H9 (cell line): Measurements from ENCODE around the gene AIF1. TPM values are rescaled to one million over a fixed set of nuclear protein-coding genes. Genes with fewer than 3 reads are reported as not detected.

Source experiments
- DNase-seq: peaks from one replicate; pipeline ENCODE4 v3.0.0-alpha.2; 2017
- H2AFZ ChIP-seq: one replicate; pipeline ENCODE4 v1.6.1; 2013; ENCODE audit warnings: mild to moderate bottlenecking, low read length, control low read depth, moderate library complexity
- H2AK5ac ChIP-seq: 2 replicates; pipeline ENCODE4 v1.6.1; 2013; ENCODE audit warnings: low read length, control low read depth, mixed read lengths; ENCODE audit not compliant: insufficient read length
- H2BK120ac ChIP-seq: one replicate; pipeline ENCODE4 v1.6.1; 2013; ENCODE audit warnings: low read depth, mild to moderate bottlenecking, low read length, control low read depth, inconsistent platforms; ENCODE audit not compliant: poor library complexity, severe bottlenecking
- H2BK12ac ChIP-seq: 2 replicates; pipeline ENCODE4 v1.6.1; 2013; ENCODE audit warnings: low read length, control low read depth, mixed read lengths, low read depth; ENCODE audit not compliant: insufficient read length
- H2BK15ac ChIP-seq: 2 replicates; pipeline ENCODE4 v1.6.1; 2013; ENCODE audit warnings: low read depth, low read length, control low read depth
- H2BK20ac ChIP-seq: one replicate; pipeline ENCODE4 v1.6.1; 2013; ENCODE audit warnings: low read depth, mild to moderate bottlenecking, low read length, control low read depth, inconsistent platforms; ENCODE audit not compliant: poor library complexity, severe bottlenecking
- H2BK5ac ChIP-seq: 2 replicates; pipeline ENCODE4 v1.6.1; 2013; ENCODE audit warnings: low read length, control low read depth, mixed read lengths; ENCODE audit not compliant: insufficient read length
- H3K14ac ChIP-seq: 2 replicates; pipeline ENCODE4 v1.6.1; 2013; ENCODE audit warnings: low read length, control low read depth; ENCODE audit not compliant: insufficient read depth
- H3K18ac ChIP-seq: 2 replicates; pipeline ENCODE4 v1.6.1; 2013; ENCODE audit warnings: low read depth, mild to moderate bottlenecking, mixed read lengths, low read length, control low read depth; ENCODE audit not compliant: insufficient read length
- H3K23ac ChIP-seq: 2 replicates; pipeline ENCODE4 v1.6.1; 2013; ENCODE audit warnings: low read length, control low read depth, mixed read lengths, low read depth; ENCODE audit not compliant: insufficient read length
- H3K23me2 ChIP-seq: 2 replicates; pipeline ENCODE4 v1.6.1; 2013; ENCODE audit warnings: low read depth, mild to moderate bottlenecking, mixed read lengths, low read length, control low read depth; ENCODE audit not compliant: insufficient read length, poor library complexity, severe bottlenecking
- H3K27ac ChIP-seq: 2 replicates; pipeline ENCODE4 v1.5.1; 2013; ENCODE audit warnings: low read length, control low read depth, mixed read lengths, low read depth; ENCODE audit not compliant: insufficient read length
- H3K27me3 ChIP-seq: 2 replicates; pipeline ENCODE4 v1.6.1; 2013; ENCODE audit warnings: low read length, control low read depth, inconsistent platforms; ENCODE audit not compliant: insufficient read depth
- H3K4ac ChIP-seq: 2 replicates; pipeline ENCODE4 v1.6.1; 2013; ENCODE audit warnings: low read depth, mild to moderate bottlenecking, control low read depth, inconsistent platforms, low read length, moderate library complexity
- H3K4me1 ChIP-seq: 2 replicates; pipeline ENCODE4 v1.6.1; 2013; ENCODE audit warnings: low read length, control low read depth, inconsistent platforms; ENCODE audit not compliant: insufficient read depth
- H3K4me2 ChIP-seq: 2 replicates; pipeline ENCODE4 v1.6.1; 2013; ENCODE audit warnings: low read length, control low read depth, mixed read lengths; ENCODE audit not compliant: insufficient read length, insufficient read depth
- H3K56ac ChIP-seq: 2 replicates; pipeline ENCODE4 v1.6.1; 2013; ENCODE audit warnings: low read depth, mild to moderate bottlenecking, mixed read lengths, low read length, control low read depth; ENCODE audit not compliant: insufficient read length
- H3K79me1 ChIP-seq: 2 replicates; pipeline ENCODE4 v1.6.1; 2013; ENCODE audit warnings: low read depth, mild to moderate bottlenecking, moderate library complexity, low read length, control low read depth, inconsistent platforms; ENCODE audit not compliant: insufficient read depth, poor library complexity, severe bottlenecking
- H3K79me2 ChIP-seq: 2 replicates; pipeline ENCODE4 v1.6.1; 2013; ENCODE audit warnings: low read length, control low read depth, inconsistent platforms; ENCODE audit not compliant: insufficient read depth
- H3K9ac ChIP-seq: 2 replicates; pipeline ENCODE4 v1.6.1; 2013; ENCODE audit warnings: low read length, control low read depth, mixed read lengths; ENCODE audit not compliant: insufficient read length; ENCODE audit errors: extremely low read depth
- H3K9me3 ChIP-seq: one replicate; pipeline ENCODE4 v1.6.1; 2013; ENCODE audit warnings: low read depth, low read length, inconsistent platforms; ENCODE audit not compliant: control insufficient read depth
- H3T11ph ChIP-seq: one replicate; pipeline ENCODE4 v1.6.1; 2013; ENCODE audit warnings: mild to moderate bottlenecking, low read length, control low read depth, inconsistent platforms
- H4K20me1 ChIP-seq: one replicate; pipeline ENCODE4 v1.6.1; 2013; ENCODE audit not compliant: control insufficient read depth, insufficient read length, insufficient read depth
- H4K5ac ChIP-seq: 2 replicates; pipeline ENCODE4 v1.6.1; 2013; ENCODE audit warnings: low read depth, mild to moderate bottlenecking, mixed read lengths, low read length, control low read depth; ENCODE audit not compliant: insufficient read length
- H4K8ac ChIP-seq: replicated peaks from 2 replicates; pipeline ENCODE4 v1.6.1; 2013; ENCODE audit warnings: low read length, control low read depth, mixed read lengths, low read depth; ENCODE audit not compliant: insufficient read length
- H4K91ac ChIP-seq: 2 replicates; pipeline ENCODE4 v1.6.1; 2013; ENCODE audit warnings: low read depth, mild to moderate bottlenecking, moderate library complexity, mixed read lengths, low read length, control low read depth; ENCODE audit not compliant: insufficient read length
- H3K27ac Mint-ChIP-seq, 3 experiments: 2 replicates in 2 of 3; 3 replicates in 1 of 3; pipeline ENCODE4 v1.8.0; 2020 to 2021; ENCODE audit warnings: mixed read lengths in 3 of 3, mild to moderate bottlenecking in 1 of 3, moderate library complexity in 1 of 3
- H3K27me3 Mint-ChIP-seq: 2 replicates; pipeline ENCODE4 v1.8.0; 2021; ENCODE audit warnings: low read depth, mild to moderate bottlenecking, moderate library complexity, mixed read lengths
- H3K36me3 Mint-ChIP-seq, 3 experiments: 2 replicates in 2 of 3; 3 replicates in 1 of 3; pipeline ENCODE4 v1.8.0; 2020 to 2021; ENCODE audit warnings: low read depth in 3 of 3, mixed read lengths in 3 of 3; ENCODE audit not compliant: insufficient read depth in 1 of 3
- H3K4me1 Mint-ChIP-seq, 2 experiments: 2 replicates each; pipeline ENCODE4 v1.8.0; 2020; ENCODE audit warnings: mixed read lengths in 2 of 2
- H3K4me3 Mint-ChIP-seq, 2 experiments: 2 replicates in 1 of 2; 3 replicates in 1 of 2; pipeline ENCODE4 v1.8.0; 2020 to 2021; ENCODE audit warnings: mild to moderate bottlenecking in 2 of 2, mixed read lengths in 2 of 2, moderate library complexity in 1 of 2
- H3K9me3 Mint-ChIP-seq, 2 experiments: 2 replicates in 1 of 2; 3 replicates in 1 of 2; pipeline ENCODE4 v1.8.0; 2020; ENCODE audit warnings: mild to moderate bottlenecking in 2 of 2, mixed read lengths in 2 of 2, moderate library complexity in 1 of 2
- CTCF ChIP-seq: fragments of 200-600 bp; sonication (generic); conservative IDR thresholded peaks from 3 replicates; pipeline ENCODE4 v1.8.0; 2021; ENCODE audit warnings: antibody characterized with exemption, mild to moderate bottlenecking
- WGBS: extraction: QIAGEN DNeasy Blood & Tissue Kit; methylation state at CpG from one replicate; pipeline ENCODE4 v1.1.7; 2013; ENCODE audit warnings: missing lambda C conversion rate, low lambda C conversion rate, mixed read lengths; ENCODE audit not compliant: insufficient read length; ENCODE audit errors: extremely low coverage; 5-methylcytosine and 5-hydroxymethylcytosine counted together
- total RNA-seq: library from RNA; stranded (reverse); gene quantifications from 2 replicates; pipeline ENCODE4 v1.2.1, GENCODE V29; 2021

Gene AIF1
- total RNA-seq, 1 experiment from 2014 or later: 4.2 TPM

DNA sequence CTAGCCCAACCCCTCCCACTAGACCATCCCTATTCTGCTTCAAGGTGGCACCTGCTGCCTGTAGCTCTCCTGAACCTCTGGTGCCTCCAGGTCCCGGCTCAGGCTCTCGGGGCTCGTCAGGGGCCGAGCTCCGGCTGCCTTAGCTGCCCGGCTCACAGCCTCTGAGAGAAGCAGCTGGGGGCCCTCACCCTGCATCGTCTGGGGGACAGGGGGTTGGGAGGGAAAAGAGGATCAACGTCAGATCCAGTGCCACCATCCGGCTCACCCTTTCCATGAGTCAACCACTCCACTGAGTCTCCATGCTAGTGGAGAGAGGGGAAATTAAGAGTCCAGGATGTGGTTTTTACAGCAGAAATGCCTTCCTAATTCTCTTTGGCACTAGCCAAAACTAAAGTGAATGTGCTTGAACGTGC lies 24.4 kb downstream of the AIF1 start:
- Histone ChIP-seq H2BK5ac (no peak overlapping the region), H3K27me3 (no peaks in the 10 kb centered on the region), H3K23me2 (no peaks in the 10 kb centered on the region), H3K9ac (no peak overlapping the region), H2BK20ac (no peak overlapping the region), H2BK15ac (no peak overlapping the region), H3K14ac (no peak overlapping the region), H3K9me3 (no peaks in the 10 kb centered on the region), H2AK5ac (no peak overlapping the region), H4K5ac (no peak overlapping the region), H3K79me1 (no peaks in the 10 kb centered on the region), H2BK120ac (no peak overlapping the region), H4K8ac (no peak overlapping the region), H3K23ac (no peak overlapping the region), H3K27ac (no peak overlapping the region), H2AFZ (no peak overlapping the region), H3K4me1 (no peaks in the 10 kb centered on the region), H3K56ac (no peak overlapping the region), H3K79me2 (no peaks in the 10 kb centered on the region), H3T11ph (no peak overlapping the region), H3K4me2 (no peak overlapping the region), H3K4ac (no peak overlapping the region), H4K91ac (no peak overlapping the region), H4K20me1 (peaks cover 2% of the 10 kb centered on the region), H3K18ac (no peak overlapping the region), H2BK12ac (no peak overlapping the region)
- H3K36me3 Mint-ChIP-seq: peaks cover 45 to 89% (median 82%) of the 10 kb centered on the region in 3 experiments
- H3K27ac Mint-ChIP-seq: no peak overlapping the region
- H3K4me3 Mint-ChIP-seq: no peak overlapping the region
- no peaks in the 10 kb centered on the region for H3K27me3 Mint-ChIP-seq
- no peak for DNase-seq
- no peaks in the 10 kb centered on the region for H3K4me1 Mint-ChIP-seq
- no peak for TF ChIP-seq CTCF
- no CpG with 5 or more reads among the region's 10 CpGs for WGBS
- no peaks in the 10 kb centered on the region for H3K9me3 Mint-ChIP-seq
